Measurements from ENCODE around the gene FHIT.

GRCh38 chr3:60463685-60464084, 787.6 kb downstream of the FHIT start:
- TF ChIP-seq TAF1 (conservative IDR thresholded peaks at IDR 0.05) (no peak), REST (IDR thresholded peaks at IDR 0.05) (no peak), CTCF (IDR thresholded peaks at IDR 0.05; ENCODE audit: low read depth, low read length, missing input control) (no peak), YY1 (IDR thresholded peaks at IDR 0.05) (no peak), SP1 (IDR thresholded peaks at IDR 0.05) (no peak), EGR1 (IDR thresholded peaks at IDR 0.05; ENCODE audit: low read depth in 2 of 2) (no peak), RAD21 (IDR thresholded peaks at IDR 0.05) (no peak)

All from liver (tissue), 3 donors.